HG03460 (cell line): Measurements from ENCODE around the gene RBMS3.

ENCODE experiments used
- ATAC-seq: cut with Tn5 transposase; IDR thresholded peaks from one replicate; pipeline ENCODE4 v1.9.1; 2021; ENCODE audit not compliant: unreplicated experiment

RBMS3 gene

GRCh38 chr3:29426302-29427226 lies 145.7 kb downstream of the RBMS3 start:
- ATAC-seq, result no peak

GRCh38 chr3:29427266-29428103 lies 146.6 kb downstream of the RBMS3 start:
- no peak for ATAC-seq

DNA sequence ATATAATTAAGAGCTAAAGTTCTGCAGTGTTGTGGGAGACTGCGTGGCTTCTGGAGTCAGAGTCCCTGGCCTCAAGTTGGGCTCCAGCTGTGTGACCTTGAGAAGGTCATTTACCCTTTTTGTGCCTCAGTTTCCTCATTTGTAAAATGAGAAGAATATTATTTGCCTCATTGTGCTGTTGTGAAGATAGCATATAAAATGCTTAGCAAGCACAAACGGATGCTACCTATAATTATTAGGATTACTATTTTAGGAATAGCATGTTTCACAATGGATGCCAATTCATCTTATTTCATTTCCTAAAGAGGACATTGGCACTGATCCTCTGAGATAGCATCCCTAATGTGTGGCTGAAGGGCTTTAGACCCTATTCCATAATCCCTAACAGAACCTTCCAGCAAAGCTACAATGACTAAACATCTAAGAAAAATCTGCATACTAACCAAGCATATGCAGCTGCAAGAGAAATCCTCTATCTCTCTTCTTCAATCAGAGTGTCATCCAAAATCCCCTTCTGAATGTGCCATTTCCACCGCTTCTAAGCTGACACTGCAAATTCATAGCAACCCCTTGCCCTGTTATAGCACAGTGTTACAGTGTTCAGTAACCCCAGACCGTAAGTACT lies 148.3 kb downstream of the RBMS3 start:
- no peak for ATAC-seq

- no peak for ATAC-seq
Observed at GRCh38 chr3:29430558-29430971, 149.7 kb downstream of the RBMS3 start.

DNA sequence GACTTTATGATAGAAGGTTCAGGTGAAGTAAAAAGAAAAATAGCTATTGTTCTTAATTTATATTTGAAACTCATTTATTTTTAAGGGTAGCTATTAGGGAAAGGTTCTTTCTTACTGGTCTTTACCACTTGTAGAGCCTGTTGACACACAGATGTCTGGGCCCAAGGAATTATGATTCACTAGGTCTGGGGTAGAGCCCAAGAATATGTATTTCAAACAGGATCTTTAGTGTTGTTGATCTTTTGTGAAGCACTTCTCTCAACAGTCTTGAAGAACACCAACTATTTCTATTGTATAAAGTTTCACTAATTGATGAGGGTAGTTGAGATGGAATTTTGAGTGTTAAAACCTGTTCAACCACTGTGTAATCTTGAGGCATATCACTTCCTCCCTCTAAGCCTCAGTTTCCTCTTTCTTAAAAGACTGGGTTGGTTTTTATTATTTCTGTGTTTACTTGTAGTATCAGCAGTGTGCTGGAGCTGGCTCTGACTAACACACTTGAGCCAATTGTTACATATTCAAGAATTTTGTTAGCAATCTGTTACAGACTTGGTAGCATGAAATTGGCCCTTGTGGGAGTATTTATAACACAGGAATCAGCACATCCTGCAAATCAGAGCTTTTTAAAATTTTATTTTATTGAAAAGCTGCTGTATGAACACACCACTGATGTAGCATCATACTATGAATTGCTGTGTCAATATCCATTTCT lies 155.9 kb downstream of the RBMS3 start:
- no peak for ATAC-seq

- ATAC-seq, result no peak
Observed at GRCh38 chr3:29438580-29438979, 157.7 kb downstream of the RBMS3 start.

- no peak for ATAC-seq
Observed at GRCh38 chr3:29440413-29441305, 159.8 kb downstream of the RBMS3 start.

DNA sequence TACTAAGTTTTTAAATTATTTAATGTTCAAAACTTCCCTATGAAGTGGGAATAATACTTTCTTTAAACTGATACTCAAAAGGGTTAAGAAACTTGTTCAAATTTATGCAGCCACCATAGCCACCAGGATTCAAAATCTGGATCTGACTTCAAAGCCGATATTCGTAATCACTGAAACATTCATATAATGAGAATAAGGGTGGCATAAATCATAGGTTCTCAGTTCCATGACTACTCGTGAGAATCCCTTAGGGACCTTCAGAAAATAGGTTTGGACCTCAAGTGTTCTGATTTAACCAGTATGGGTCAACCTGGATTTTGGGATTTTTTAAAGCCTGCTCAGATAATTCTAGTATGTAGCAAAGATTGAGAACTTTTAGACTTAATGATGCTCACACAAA lies 160.6 kb downstream of the RBMS3 start:
- no peak for ATAC-seq

DNA sequence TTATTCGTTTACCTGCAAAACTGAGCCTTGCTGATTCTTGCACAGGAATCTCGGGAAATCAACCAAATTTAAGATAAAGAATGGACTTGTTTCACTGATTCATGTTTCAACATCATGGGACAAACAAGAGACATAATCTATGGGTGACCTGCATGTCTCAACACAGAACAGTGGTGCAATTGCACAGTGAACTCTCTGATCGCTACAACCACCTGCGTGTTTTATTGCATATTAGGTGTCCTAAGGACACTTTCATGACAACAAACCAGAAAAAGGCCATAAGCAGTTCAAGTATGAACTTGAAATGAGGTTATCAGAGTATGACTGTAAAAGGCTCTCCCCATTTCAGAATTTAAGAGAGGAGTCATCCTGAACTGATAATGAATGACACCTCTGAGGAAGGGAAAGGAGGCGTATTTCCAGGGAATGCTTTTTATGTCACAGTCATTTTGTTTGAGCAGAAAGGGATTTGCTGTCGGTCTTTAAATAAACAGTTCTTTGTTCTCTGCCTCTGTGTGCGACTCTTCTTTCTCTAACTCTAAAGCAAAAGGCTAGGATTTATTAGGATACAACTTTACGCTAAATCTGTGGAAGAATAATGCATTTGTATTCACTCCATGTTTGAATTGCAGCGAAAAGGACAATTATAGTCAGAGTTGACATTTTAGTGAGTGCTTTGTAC lies 167.2 kb downstream of the RBMS3 start:
- no peak for ATAC-seq

DNA sequence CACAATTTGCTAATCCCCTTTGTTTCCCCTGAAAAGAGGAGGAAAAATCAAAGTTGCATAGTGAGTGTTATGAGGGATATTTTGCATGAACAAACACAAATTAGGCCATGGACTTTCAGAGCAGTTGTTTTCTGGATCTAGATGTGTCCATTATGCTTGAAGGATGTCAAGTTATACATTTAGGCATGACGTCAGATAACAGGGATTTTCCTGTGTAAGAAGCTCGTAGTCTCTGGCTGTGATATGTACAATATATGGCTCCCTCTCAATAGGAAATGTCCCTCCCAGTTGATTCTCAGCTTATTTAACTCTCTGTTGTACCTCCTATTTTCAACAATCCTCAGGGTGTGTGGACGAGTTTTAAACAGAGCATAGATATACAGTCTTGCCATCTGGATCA lies 171.0 kb downstream of the RBMS3 start:
- ATAC-seq, result no peak

- ATAC-seq, result no peak
Observed at GRCh38 chr3:29452934-29453283, 172.0 kb downstream of the RBMS3 start.

DNA sequence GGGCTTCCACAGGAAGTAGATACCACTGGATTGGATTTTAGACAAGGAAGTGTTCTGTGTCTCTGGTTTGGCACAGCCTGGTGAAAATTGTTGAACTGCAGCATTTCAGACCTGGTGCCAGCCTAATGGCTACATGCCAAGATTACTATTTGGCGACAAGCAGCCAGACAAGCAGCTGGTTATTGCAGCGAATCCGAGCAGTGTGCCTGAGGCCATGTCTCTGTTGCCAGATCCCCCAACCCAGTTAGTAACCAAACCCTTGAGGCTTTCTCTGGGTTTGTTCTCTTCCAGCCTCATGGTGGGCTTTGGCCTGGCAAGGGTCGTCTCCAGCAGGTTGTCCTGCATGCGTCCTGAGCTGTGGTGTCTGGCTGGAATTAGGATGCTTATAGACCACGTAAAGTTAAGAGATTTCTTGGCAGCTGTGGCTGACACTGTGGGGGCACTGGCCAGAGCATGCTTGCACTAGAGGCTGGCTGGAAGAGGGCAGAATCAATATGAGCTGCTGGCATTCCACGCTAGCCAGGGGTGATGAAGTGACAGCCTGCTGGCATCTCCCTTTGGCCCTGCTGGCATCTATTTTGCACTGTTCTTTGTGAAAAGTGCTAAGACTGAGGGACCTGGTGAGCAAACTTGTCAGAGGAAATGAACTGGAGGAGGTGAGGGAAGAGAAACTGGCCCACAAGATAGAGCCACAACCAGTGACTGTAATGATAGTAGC lies 172.6 kb downstream of the RBMS3 start:
- ATAC-seq, result no peak

GRCh38 chr3:29454161-29454611 lies 173.3 kb downstream of the RBMS3 start:
- no peak for ATAC-seq

GRCh38 chr3:29456901-29457300 lies 176.0 kb downstream of the RBMS3 start:
- no peak for ATAC-seq

- no peak for ATAC-seq
Observed at GRCh38 chr3:29463304-29463703, 182.4 kb downstream of the RBMS3 start.

- ATAC-seq, result no peak
Observed at GRCh38 chr3:29465836-29466235, 185.0 kb downstream of the RBMS3 start.

- ATAC-seq, result no peak
Observed at GRCh38 chr3:29466442-29466841, 185.6 kb downstream of the RBMS3 start.

DNA sequence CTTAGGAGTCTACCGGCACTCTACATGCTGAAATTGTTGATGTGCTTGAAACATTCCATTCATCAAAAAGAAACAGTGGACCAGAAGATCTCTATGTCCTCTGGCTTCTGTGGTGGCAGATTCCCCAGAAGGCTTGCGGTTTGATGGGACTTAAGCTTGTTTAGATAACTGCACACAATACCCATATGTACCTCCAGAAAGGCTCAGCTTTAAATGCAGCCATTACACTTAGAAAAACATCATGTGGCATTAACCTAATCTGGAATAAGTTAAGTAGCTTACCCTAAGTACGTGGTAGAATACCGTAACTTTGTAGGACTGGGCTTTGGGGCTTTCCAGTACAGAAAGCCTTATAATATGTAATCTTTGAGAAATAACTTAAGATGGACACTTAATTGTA lies 187.3 kb downstream of the RBMS3 start:
- no peak for ATAC-seq
